NT2/D1 (cell line): ENCODE measurements around the gene RPL27.
A peak's percentile ranks its signal among the peaks of the same experiment; 100 is the strongest.
"Not testable (repeated sequence)": the region's sequence is repeated elsewhere in the genome, so short reads cannot be mapped to it uniquely, and the experiment has no call there.

Experiments
- DNase-seq: peaks from one replicate; pipeline ENCODE4 v3.0.0-alpha.2; 2011; ENCODE audit warnings: low read depth, low spot score
- H3K27me3 ChIP-seq: 2 replicates; pipeline ENCODE4 v1.6.0; 2011; ENCODE audit warnings: mild to moderate bottlenecking; ENCODE audit not compliant: insufficient read length, insufficient read depth
- H3K36me3 ChIP-seq: 2 replicates; pipeline ENCODE4 v1.6.1; 2011; ENCODE audit warnings: mild to moderate bottlenecking, low read length, mixed read lengths; ENCODE audit not compliant: insufficient read depth, insufficient read length
- H3K4me1 ChIP-seq: 2 replicates; pipeline ENCODE4 v1.5.1; 2011; ENCODE audit not compliant: insufficient read depth, insufficient read length
- H3K4me3 ChIP-seq: 2 replicates; pipeline ENCODE4 v1.5.1; 2011; ENCODE audit warnings: low read depth; ENCODE audit not compliant: insufficient read length
- H3K9ac ChIP-seq: 2 replicates; pipeline ENCODE4 v1.6.0; 2011; ENCODE audit warnings: low read depth; ENCODE audit not compliant: insufficient read length
- H3K9me3 ChIP-seq: 2 replicates; pipeline ENCODE4 v1.5.1; 2011; ENCODE audit warnings: mild to moderate bottlenecking, low read length; ENCODE audit not compliant: insufficient read depth
- SUZ12 ChIP-seq: IDR thresholded peaks from 2 replicates; pipeline ENCODE4 v1.6.1; 2011; ENCODE audit not compliant: insufficient read length, insufficient read depth; ENCODE audit errors: extremely low read depth
- YY1 ChIP-seq: IDR thresholded peaks from 2 replicates; pipeline ENCODE4 v1.6.1; 2011; ENCODE audit not compliant: insufficient read length, insufficient read depth
- ZNF274 ChIP-seq: IDR thresholded peaks from 2 replicates; pipeline ENCODE4 v1.6.1; 2011; ENCODE audit warnings: mild to moderate bottlenecking, low read depth, low read length

RPL27 gene

GRCh38 chr17:42975265-42975664 lies 23.0 kb upstream of the RPL27 start:
- Histone ChIP-seq H3K4me1 (peaks cover 4% of the 10 kb centered on the region), H3K4me3 (no peak overlapping the region), H3K9me3 (no peaks in the 10 kb centered on the region; the same call in 1 of the 2 replicates), H3K9ac (no peak overlapping the region), H3K36me3 (peaks cover 5% of the 10 kb centered on the region), H3K27me3 (no peaks in the 10 kb centered on the region)
- DNase-seq, result no peak
- TF ChIP-seq ZNF274, result no peak
- TF ChIP-seq YY1, result no peak
- TF ChIP-seq SUZ12, result no peak

- not testable (repeated sequence) for H3K27me3 ChIP-seq, H3K9me3 ChIP-seq, H3K9ac ChIP-seq, H3K4me1 ChIP-seq, H3K36me3 ChIP-seq, DNase-seq, H3K4me3 ChIP-seq
These were observed 22.5 kb upstream of the RPL27 start for GRCh38 chr17:42975701-42976100.

- no peak for DNase-seq
- H3K9ac ChIP-seq, result peak within 1 kb of the TSS; percentile 95
- no peaks in the 10 kb centered on the region for H3K27me3 ChIP-seq
- peaks cover 19% of the 10 kb centered on the region for H3K36me3 ChIP-seq
- peaks cover 4% of the 10 kb centered on the region for H3K4me1 ChIP-seq
- TF ChIP-seq ZNF274, result no peak
- no peak for TF ChIP-seq SUZ12
- no peak for TF ChIP-seq YY1
- H3K4me3 ChIP-seq, result peak within 1 kb of the TSS; percentile 83
- H3K9me3 ChIP-seq, result no peaks in the 10 kb centered on the region
These were observed 18.5 kb upstream of the RPL27 start, which contains the start of gene PTGES3L for GRCh38 chr17:42979511-42980273. Gene PTGES3L (minus strand): TSS chr17:42980080. CDS start chr17:42980053, 27 bp downstream.

- Histone ChIP-seq H3K4me3 (peak within 1 kb of the TSS; percentile 83), H3K36me3 (peaks cover 25% of the 10 kb centered on the region), H3K9ac (peak within 1 kb of the TSS; percentile 95), H3K4me1 (peaks cover 4% of the 10 kb centered on the region), H3K9me3 (no peaks in the 10 kb centered on the region), H3K27me3 (no peaks in the 10 kb centered on the region)
- no peak for DNase-seq
- no peak for TF ChIP-seq SUZ12
- peak; percentile 80 for TF ChIP-seq YY1
- TF ChIP-seq ZNF274, result no peak
These were observed 17.9 kb upstream of the RPL27 start, which contains the start of gene RUNDC1 for GRCh38 chr17:42980274-42980765. Gene RUNDC1 (plus strand): TSS chr17:42980565. CDS start chr17:42980577, 12 bp downstream.

DNA sequence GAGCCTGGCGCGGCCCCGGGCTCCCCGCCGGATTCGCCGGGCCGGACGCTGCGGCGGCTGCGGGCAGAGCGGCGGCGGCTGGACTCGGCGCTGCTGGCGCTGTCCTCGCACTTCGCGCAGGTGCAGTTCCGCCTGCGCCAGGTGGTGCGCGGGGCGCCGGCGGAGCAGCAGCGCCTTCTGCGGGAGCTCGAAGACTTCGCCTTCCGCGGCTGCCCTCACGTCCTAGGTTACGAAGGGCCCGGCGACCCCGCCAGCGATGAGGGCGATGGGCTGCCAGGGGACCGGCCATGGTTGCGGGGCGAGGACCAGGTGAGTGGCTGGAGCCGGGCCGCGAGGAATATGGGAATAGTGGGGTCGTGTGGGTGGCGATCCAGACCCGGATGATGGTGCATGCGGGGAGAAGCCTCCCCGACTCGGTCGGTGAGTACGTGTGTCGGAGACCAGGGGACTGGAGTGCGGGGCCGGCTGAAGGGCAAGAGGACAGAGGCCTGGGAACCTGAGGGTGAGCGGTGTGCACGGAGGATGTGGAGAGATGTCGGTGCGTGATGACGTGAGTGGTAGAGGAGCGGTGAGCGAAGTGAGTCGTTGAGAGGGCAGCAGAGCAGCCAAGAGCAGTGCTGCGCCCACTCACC lies 17.3 kb upstream of the RPL27 start:
- Histone ChIP-seq H3K4me1 (peaks cover 3% of the 10 kb centered on the region), H3K36me3 (peaks cover 29% of the 10 kb centered on the region), H3K4me3 (peak overlapping the region; percentile 83), H3K9ac (peak overlapping the region; percentile 95), H3K9me3 (no peaks in the 10 kb centered on the region), H3K27me3 (no peaks in the 10 kb centered on the region)
- no peak for DNase-seq
- TF ChIP-seq ZNF274 (no peak), SUZ12 (no peak), YY1 (no peak)

DNA sequence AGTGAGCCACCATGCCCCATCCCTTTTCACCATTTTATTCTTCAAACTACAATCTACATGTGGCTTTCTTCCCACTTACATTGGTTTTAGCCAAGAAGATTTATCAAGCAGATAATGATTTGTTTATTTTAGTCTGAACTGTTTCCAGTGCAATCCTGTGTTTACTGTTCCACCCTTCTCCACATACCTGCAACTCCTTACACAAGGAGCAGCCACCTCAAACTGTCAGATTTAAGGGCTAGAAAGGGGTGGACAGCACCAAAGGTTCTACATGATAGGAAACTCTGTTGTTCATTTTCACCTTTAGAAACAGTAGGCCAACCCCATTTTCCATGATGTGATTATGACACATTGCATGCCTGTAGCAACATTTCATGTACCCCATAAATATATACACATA lies 16.0 kb upstream of the RPL27 start:
- no peak overlapping the region for H3K4me3 ChIP-seq
- no peak overlapping the region for H3K9ac ChIP-seq

DNA sequence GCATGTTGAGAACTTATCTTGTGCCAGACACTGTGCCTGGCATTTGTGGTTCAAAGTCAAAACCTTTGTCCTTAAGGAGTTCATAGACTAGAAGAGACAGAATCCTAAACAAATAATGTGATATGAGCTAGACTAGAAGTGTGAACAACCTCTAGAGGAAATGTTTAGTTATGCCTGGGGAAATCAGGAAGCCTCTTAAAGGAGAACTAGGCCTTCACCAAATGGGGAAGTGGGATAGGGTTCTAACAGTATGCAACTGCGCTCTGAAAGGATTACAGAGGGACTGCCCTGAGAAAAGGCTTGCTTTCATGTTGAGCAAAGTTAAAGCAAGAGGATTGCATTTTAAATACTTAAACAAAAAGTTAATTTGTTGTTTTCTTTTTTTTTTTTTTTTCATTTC lies 13.0 kb upstream of the RPL27 start:
- TF ChIP-seq YY1 (no peak), ZNF274 (no peak), SUZ12 (no peak)
- H3K36me3 ChIP-seq, result peaks cover 70% of the 10 kb centered on the region
- no peaks in the 10 kb centered on the region for H3K27me3 ChIP-seq
- no peak overlapping the region for H3K9ac ChIP-seq
- no peaks in the 10 kb centered on the region for H3K9me3 ChIP-seq
- H3K4me1 ChIP-seq, result no peaks in the 10 kb centered on the region
- no peak overlapping the region for H3K4me3 ChIP-seq
- no peak for DNase-seq

More for the DNA sequence above, 16.0 kb upstream of the RPL27 start:
- Histone ChIP-seq H3K27me3 (no peaks in the 10 kb centered on the region), H3K9me3 (no peaks in the 10 kb centered on the region), H3K4me1 (peaks cover 2% of the 10 kb centered on the region), H3K36me3 (peaks cover 41% of the 10 kb centered on the region)
- TF ChIP-seq ZNF274 (no peak), YY1 (no peak), SUZ12 (no peak)
- no peak for DNase-seq
